K562 (cell line): ENCODE results near the gene HHIPL1. TPM values are rescaled to one million over a fixed set of nuclear protein-coding genes. Genes with fewer than 3 reads are reported as not detected.

ENCODE experiments used
- ZBTB40 ChIP-seq, 2 experiments: fragments of 450-650 bp in 1 of 2; sonication (generic) in 1 of 2; formaldehyde crosslinking in 1 of 2; IDR thresholded peaks; 2 replicates each; pipeline versions ENCODE4 v1.7.1 to v1.9.0; 2016 to 2022; ENCODE audit warnings: inconsistent platforms in 1 of 2, mild to moderate bottlenecking in 1 of 2, missing genetic modification reagents in 1 of 2
- polyA plus RNA-seq, 8 experiments: library from polyadenylated mRNA; depleted of rRNA in 4 of 8; stranded (reverse) in 5 of 8; unstranded in 3 of 8; fragments of >200 nt; fragmentation: Nextera tagmentation in 2 of 8; fragmentation: Illumina TruSeq in 1 of 8; extraction: Ambion mirVana in 2 of 8; extraction: Trizol in 1 of 8; gene quantifications; 2 replicates each; pipeline versions ENCODE4 v1.2.1 to v1.2.3, GENCODE V29; 2011 to 2014; ENCODE audit warnings: inconsistent platforms in 1 of 8, missing spikeins in 1 of 8
- total RNA-seq, 7 experiments: library from RNA; depleted of rRNA in 6 of 7; stranded (reverse); fragments of >200 nt in 6 of 7; fragmentation: Illumina TruSeq in 2 of 7; extraction: Trizol in 2 of 7; gene quantifications; 2 replicates each; pipeline versions ENCODE4 v1.2.1 to v1.2.3, GENCODE V29; 2011 to 2021; ENCODE audit warnings: low replicate concordance in 1 of 7

HHIPL1 gene
- total and polyA plus RNA-seq, 9 of the 15 experiments (the other 6 are each of a cell fraction or from before 2014, with no cell fraction given), result not detected

- TF ChIP-seq ZBTB40 (IDR thresholded peaks at IDR 0.05), result no peak
- no peak for TF ChIP-seq ZBTB40 (CRISPR knock-in tag; IDR thresholded peaks at IDR 0.05)
- TF ChIP-seq, all 486 proteins: peak for 2
These were observed 39.5 kb downstream of the HHIPL1 start (continued) for GRCh38 chr14:99684410-99684934.
